GM18505 (cell line): Measurements from ENCODE around the gene DYRK4.

ENCODE experiments used
- ATAC-seq: cut with Tn5 transposase; IDR thresholded peaks from one replicate; pipeline ENCODE4 v1.9.1; 2021; ENCODE audit not compliant: unreplicated experiment
- POLR2A ChIP-seq: IDR thresholded peaks from 4 replicates; pipeline ENCODE4 v1.6.1; 2011; ENCODE audit warnings: borderline replicate concordance; ENCODE audit not compliant: insufficient read depth, insufficient read length; ENCODE audit errors: extremely low read depth

DYRK4 gene

DNA sequence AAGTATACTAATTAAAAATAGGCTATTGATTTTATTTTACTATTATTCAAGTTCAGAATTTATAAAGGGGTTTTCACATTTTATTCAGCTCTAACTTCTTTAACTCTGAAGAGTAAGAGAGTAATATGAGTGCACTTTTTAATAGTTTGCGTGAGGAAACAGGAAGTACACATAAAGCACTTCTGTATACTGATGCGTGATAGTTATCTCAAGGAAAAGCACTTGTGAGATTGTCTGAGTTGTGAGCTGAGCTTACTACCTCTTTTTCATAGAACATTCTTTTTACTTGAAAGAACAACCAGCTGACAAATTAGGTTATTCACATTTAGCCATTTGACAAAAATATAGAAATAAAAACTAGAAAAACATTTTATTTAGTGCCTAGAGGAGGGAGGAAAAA lies 21.4 kb upstream of the DYRK4 start:
- ATAC-seq: no peak
- TF ChIP-seq POLR2A: no peak

DNA sequence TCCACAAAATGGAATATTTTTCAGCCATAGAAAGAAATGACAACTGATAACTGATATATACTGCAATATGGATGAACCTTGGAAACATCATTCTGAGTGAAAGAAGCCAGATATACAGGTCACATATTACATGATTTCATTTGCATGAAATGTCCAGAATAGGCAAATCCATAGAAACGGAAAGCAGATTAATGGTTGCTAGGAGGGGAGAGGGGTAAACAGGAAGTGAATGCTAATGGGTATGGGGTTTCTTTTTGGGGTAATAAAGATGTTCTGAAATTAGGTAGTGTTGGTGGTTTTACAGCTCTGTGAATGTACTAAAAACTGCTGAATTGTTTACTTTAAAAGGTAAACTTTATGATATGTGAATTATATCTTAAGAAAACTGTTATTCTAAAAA lies 16.8 kb upstream of the DYRK4 start:
- no peak for TF ChIP-seq POLR2A
- no peak for ATAC-seq

- no peak for TF ChIP-seq POLR2A
- no peak for ATAC-seq
Observed at GRCh38 chr12:4552191-4552590, 9.8 kb upstream of the DYRK4 start.

DNA sequence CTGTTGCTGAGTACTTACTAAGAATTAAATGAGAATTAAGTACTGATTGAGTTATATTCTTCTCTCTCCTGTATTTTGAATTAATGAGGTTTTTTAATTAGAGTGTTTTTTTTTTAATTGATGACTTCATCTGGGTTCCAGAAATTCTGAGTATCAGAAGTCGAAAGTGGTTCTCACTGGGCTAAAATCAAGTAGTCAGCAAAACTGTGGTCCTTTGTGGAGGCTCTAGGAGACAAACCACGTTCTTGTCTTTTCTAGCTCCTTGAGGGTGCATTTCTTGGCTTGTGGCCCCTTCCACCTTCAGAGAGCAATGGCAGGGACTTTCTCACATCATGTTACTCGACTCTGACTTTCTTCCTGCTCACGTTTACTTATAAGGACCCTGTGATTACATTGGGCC lies 8.1 kb upstream of the DYRK4 start:
- no peak for ATAC-seq
- no peak for TF ChIP-seq POLR2A

DNA sequence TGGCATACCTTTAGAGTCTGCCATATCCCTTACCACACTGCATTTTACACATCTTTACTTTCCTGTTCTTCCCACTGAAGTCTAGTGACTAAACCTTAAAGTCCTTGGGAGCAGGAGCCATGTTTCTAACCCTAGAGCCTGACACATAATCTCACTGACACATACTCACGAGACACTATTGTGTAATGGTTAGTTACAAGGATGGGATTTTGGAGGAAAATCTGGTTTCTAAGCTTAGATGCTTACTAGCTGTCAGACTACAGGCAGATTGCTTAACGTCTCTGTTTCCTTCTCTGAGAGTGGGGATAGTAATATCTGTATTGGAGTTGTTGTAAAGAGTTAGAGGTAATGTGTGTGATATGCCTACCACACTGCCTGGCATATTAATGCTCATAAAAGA lies 6.2 kb upstream of the DYRK4 start:
- ATAC-seq: no peak
- TF ChIP-seq POLR2A: no peak

- ATAC-seq: no peak
- TF ChIP-seq POLR2A: no peak
Observed at GRCh38 chr12:4556735-4557530, 5.1 kb upstream of the DYRK4 start.

DNA sequence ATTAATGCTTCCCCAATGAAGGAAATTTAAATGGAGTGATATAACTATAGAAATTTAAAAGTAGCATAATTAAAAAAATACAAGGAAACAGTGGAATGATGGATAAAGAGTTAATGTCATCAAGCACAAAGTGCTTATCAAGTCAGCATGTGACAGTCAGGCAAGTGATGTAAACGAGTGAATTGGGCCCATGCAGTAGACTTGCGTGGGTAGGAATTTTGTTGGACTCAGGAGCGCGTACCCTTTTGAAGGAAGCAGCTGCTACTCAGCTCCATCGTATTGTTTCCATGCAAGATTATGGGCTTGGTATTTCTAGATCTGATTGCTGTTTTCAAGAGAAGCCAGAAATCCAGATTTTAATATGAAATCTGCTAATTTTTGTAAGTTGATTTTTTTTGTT lies 4.4 kb upstream of the DYRK4 start:
- no peak for ATAC-seq

DNA sequence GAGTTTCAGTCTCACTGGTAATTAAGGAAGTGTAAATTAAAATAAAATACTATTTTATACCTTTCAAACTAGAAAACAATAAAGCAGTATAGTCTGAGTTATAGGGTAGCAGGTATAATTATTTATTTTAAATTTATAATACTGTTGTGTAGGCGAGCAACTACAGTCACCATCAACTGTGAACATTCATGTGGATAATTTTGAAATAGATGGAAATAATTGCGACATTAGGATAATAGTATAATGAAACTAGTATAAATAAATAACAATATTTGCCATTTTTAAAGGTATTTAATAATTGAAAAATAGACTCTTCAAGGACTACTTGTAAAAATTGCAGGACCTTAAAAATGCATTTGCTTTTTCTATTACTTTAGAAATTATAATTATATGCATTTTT lies 3.8 kb upstream of the DYRK4 start:
- no peak for ATAC-seq
- no peak for TF ChIP-seq POLR2A

More for the DNA sequence above, 4.4 kb upstream of the DYRK4 start:
- no peak for TF ChIP-seq POLR2A

GRCh38 chr12:4563336-4563735 lies 1.3 kb downstream of the DYRK4 start:
- TF ChIP-seq POLR2A: no peak
- no peak for ATAC-seq

DNA sequence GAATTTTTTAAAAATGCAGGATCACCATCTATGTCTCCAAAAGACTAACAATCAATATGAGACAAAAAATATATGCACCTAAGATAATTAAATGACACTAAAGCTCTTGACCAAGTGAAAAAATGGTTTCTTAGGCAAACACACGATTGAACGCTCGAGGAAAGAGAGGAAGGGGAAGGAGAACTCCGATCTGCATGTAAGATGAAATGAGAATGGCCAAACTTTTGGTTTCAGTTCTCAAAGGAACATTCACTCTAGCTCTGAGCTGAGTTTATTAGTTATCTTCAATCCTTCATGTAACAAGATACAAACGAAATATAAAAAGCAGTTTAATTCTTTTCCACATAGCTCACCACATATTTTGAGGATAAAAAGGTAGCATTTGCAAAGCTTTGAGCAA lies 2.8 kb downstream of the DYRK4 start:
- TF ChIP-seq POLR2A: no peak
- no peak for ATAC-seq

GRCh38 chr12:4566474-4566873 lies 4.5 kb downstream of the DYRK4 start:
- peak; percentile 6 for ATAC-seq
- TF ChIP-seq POLR2A: no peak

- TF ChIP-seq POLR2A: no peak
- peak; percentile 68 for ATAC-seq
Observed at GRCh38 chr12:4567073-4567881, 5.3 kb downstream of the DYRK4 start.

DNA sequence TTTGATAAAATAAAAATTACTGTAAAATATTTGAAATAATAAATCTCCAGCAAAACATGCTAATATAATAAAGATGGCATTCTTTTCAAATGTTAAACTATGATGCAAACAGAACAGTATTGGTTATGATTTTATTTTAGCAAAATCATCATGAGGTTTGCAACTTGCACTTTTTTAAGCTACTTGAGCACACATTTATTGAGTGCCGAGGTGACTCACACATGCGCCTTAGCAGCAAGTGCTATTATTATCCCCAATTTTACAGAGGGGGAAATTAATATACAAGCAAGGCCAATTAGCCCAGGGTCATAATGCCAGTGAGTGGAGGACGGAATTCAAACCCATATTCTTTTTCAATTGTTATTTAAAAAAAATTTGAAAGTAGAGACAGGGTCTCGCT lies 7.3 kb downstream of the DYRK4 start:
- ATAC-seq: no peak
- no peak for TF ChIP-seq POLR2A

DNA sequence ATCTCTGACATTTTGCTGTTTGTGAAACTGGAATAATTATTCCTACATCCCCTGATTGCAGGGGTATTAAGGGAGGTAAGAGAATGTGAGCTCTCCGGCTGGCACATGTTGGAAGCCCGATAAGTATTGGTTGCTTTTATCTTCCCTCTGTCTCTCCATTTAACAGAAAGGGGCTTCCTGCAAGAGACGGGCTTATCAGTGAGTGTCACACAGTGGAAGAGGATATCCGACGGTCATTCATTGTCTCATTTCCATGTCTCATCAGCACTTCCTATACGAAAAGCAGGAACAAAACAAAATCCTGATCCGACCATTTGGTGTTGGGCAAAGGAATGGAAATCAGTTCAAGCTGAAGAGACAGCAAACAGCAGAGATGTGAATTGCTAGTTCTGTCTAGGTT lies 10.7 kb downstream of the DYRK4 start:
- TF ChIP-seq POLR2A: no peak
- no peak for ATAC-seq

DNA sequence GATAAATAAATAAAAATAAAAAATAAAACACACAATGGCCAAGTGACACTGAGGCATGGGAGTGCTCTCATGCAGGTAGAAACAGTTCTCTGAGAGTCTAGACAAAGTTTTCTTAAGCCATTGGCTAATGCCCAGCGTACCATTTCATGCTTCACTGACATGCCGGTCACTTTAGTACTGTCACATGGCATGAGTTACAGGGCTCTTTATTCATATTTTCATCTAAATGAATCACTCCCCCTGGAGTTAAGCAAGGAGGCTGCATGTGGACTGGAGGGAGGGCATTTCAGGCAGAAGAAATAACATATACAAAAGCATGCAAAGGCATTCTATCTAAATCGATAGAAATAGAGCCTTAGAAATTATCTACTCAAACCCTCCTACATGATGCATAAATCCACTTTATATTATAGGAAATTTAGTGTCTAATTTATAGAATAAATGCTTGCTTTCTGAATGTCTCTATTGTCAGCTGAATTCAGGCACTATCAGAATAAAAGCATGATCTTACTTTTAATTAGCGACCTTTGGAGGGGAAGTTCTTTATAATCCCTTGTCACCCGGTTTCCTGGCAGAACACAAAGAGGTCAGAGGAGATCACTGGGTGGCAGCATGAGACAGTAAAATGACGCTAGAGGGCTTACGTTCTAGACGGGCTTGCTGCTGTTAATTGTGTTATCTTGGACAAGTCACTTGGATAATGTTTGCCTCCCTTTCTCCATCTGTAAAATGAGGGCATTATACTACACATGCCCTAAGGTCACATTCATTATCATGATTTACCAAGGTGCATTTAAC lies 17.5 kb downstream of the DYRK4 start:
- ATAC-seq: no peak
- no peak for TF ChIP-seq POLR2A
